IMR-90 (cell line): ENCODE data around the gene EEPD1.

Experiments
- BHLHE40 ChIP-seq: fragments of 150-350 bp; IDR thresholded peaks from 2 replicates; pipeline ENCODE4 v1.6.1; 2016; ENCODE audit warnings: mild to moderate bottlenecking, low read depth, low read length
- CEBPB ChIP-seq: IDR thresholded peaks from 2 replicates; pipeline ENCODE4 v1.6.1; 2012; ENCODE audit warnings: low read depth, low read length, improper control_type of control experiment
- MXI1 ChIP-seq: IDR thresholded peaks from 2 replicates; pipeline ENCODE4 v1.6.1; 2012; ENCODE audit warnings: low read depth, mild to moderate bottlenecking, low read length, moderate library complexity, borderline replicate concordance
- NFE2L2 ChIP-seq: fragments of 150-350 bp; IDR thresholded peaks from 2 replicates; pipeline ENCODE4 v1.6.1; 2016; ENCODE audit warnings: low read depth, mild to moderate bottlenecking, low read length
- POLR2A ChIP-seq: IDR thresholded peaks from 2 replicates; pipeline ENCODE4 v1.6.1; 2012; ENCODE audit warnings: mild to moderate bottlenecking, low read depth, low read length
- RAD21 ChIP-seq: IDR thresholded peaks from 2 replicates; pipeline ENCODE4 v1.6.1; 2012; ENCODE audit warnings: low read length, improper control_type of control experiment
- RCOR1 ChIP-seq: IDR thresholded peaks from 2 replicates; pipeline ENCODE4 v1.6.1; 2012; ENCODE audit warnings: mild to moderate bottlenecking, low read length, improper control_type of control experiment; ENCODE audit not compliant: insufficient replicate concordance
- RFX5 ChIP-seq: IDR thresholded peaks from 2 replicates; pipeline ENCODE4 v1.8.0; 2012; ENCODE audit warnings: low read depth, mild to moderate bottlenecking, low read length, moderate library complexity
- SMC3 ChIP-seq: fragments of 150-350 bp; IDR thresholded peaks from 2 replicates; pipeline ENCODE4 v1.6.1; 2016; ENCODE audit warnings: low read depth, mild to moderate bottlenecking, antibody characterized with exemption, low read length, moderate library complexity
- TF ChIP-seq, protein P1 (sequence below): conservative IDR thresholded peaks from 2 replicates; pipeline ENCODE4 v1.5.1; 2012; ENCODE audit warnings: mild to moderate bottlenecking, low read depth, low read length, improper control_type of control experiment
- TF ChIP-seq, protein P2 (sequence below): fragments of 150-350 bp; IDR thresholded peaks from 2 replicates; pipeline ENCODE4 v1.6.1; 2016; ENCODE audit warnings: low read depth, mild to moderate bottlenecking, low read length, moderate library complexity, borderline replicate concordance

DNA sequence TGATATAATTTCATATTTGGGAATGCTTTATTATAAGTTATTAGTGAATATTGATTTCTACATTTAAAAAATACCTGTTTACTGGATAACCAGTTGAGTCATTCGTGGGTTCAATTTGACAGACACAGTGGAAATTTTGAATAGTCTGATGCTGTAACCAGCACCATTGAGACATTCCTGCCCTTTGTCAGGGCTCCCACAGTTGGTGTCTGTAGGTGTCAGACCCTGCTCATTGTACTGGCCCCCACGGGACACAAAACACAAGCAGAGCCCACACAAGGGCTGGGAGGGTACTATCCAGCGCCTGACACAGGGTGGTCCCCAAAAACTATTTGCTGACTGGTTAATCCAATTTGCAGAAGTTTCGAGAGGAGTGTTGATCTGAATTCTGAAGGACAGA is 35.9 kb downstream of the EEPD1 start:
- TF ChIP-seq, protein P1, sequence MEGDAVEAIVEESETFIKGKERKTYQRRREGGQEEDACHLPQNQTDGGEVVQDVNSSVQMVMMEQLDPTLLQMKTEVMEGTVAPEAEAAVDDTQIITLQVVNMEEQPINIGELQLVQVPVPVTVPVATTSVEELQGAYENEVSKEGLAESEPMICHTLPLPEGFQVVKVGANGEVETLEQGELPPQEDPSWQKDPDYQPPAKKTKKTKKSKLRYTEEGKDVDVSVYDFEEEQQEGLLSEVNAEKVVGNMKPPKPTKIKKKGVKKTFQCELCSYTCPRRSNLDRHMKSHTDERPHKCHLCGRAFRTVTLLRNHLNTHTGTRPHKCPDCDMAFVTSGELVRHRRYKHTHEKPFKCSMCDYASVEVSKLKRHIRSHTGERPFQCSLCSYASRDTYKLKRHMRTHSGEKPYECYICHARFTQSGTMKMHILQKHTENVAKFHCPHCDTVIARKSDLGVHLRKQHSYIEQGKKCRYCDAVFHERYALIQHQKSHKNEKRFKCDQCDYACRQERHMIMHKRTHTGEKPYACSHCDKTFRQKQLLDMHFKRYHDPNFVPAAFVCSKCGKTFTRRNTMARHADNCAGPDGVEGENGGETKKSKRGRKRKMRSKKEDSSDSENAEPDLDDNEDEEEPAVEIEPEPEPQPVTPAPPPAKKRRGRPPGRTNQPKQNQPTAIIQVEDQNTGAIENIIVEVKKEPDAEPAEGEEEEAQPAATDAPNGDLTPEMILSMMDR, result no peak
- TF ChIP-seq MXI1 (no peak), CEBPB (no peak), NFE2L2 (no peak), RAD21 (no peak), RCOR1 (no peak), RFX5 (no peak), BHLHE40 (no peak), SMC3 (no peak), POLR2A (no peak)
- TF ChIP-seq, protein P2, sequence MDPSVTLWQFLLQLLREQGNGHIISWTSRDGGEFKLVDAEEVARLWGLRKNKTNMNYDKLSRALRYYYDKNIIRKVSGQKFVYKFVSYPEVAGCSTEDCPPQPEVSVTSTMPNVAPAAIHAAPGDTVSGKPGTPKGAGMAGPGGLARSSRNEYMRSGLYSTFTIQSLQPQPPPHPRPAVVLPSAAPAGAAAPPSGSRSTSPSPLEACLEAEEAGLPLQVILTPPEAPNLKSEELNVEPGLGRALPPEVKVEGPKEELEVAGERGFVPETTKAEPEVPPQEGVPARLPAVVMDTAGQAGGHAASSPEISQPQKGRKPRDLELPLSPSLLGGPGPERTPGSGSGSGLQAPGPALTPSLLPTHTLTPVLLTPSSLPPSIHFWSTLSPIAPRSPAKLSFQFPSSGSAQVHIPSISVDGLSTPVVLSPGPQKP, result no peak
